GM19397 (cell line): ENCODE data around the gene TREX2.
"Not testable (repeated sequence)": the region's sequence is repeated elsewhere in the genome, so short reads cannot be mapped to it uniquely, and the experiment has no call there.

Source experiments
- ATAC-seq: cut with Tn5 transposase; IDR thresholded peaks from one replicate; pipeline ENCODE4 v1.9.1; 2021; ENCODE audit warnings: mild to moderate bottlenecking, moderate library complexity; ENCODE audit not compliant: unreplicated experiment

Gene TREX2

GRCh38 chrX:153410888-153411254 lies 35.0 kb downstream of the TREX2 start:
- no peak for ATAC-seq

GRCh38 chrX:153410373-153410772 lies 35.5 kb downstream of the TREX2 start:
- no peak for ATAC-seq

- ATAC-seq, result no peak
These were observed 36.3 kb downstream of the TREX2 start for GRCh38 chrX:153409414-153410101.

GRCh38 chrX:153408871-153409351 lies 36.9 kb downstream of the TREX2 start:
- no peak for ATAC-seq

- ATAC-seq, result no peak
These were observed 37.6 kb downstream of the TREX2 start for GRCh38 chrX:153408221-153408721.

GRCh38 chrX:153407736-153408135 lies 38.1 kb downstream of the TREX2 start:
- no peak for ATAC-seq

- ATAC-seq, result no peak
These were observed 39.0 kb downstream of the TREX2 start for GRCh38 chrX:153406903-153407302.

- no peak for ATAC-seq
These were observed 39.8 kb downstream of the TREX2 start for GRCh38 chrX:153406011-153406410.

- ATAC-seq, result no peak
These were observed 40.4 kb downstream of the TREX2 start for GRCh38 chrX:153405426-153405825.

GRCh38 chrX:153404333-153404732 lies 41.5 kb downstream of the TREX2 start:
- ATAC-seq, result not testable (repeated sequence)

GRCh38 chrX:153401133-153401764 lies 44.6 kb downstream of the TREX2 start, which contains the start of gene PNMA6E:
PNMA6E (minus strand) TSS chrX:153401350; CDS start chrX:153398849, 2,501 bp downstream.
- ATAC-seq, result no peak

- ATAC-seq, result no peak
These were observed 45.4 kb downstream of the TREX2 start for GRCh38 chrX:153400146-153401132.

GRCh38 chrX:153398275-153398960 lies 47.4 kb downstream of the TREX2 start:
- no peak for ATAC-seq

- no peak for ATAC-seq
These were observed 48.4 kb downstream of the TREX2 start for GRCh38 chrX:153397256-153397960.

GRCh38 chrX:153396320-153397195 lies 49.3 kb downstream of the TREX2 start:
- no peak for ATAC-seq

GRCh38 chrX:153395613-153396319 lies 50.1 kb downstream of the TREX2 start:
- ATAC-seq, result no peak

GRCh38 chrX:153394612-153395011 lies 51.2 kb downstream of the TREX2 start:
- ATAC-seq, result no peak
